GM15510 (cell line): ENCODE measurements around the gene PMEPA1.

Experiments
- POLR2A ChIP-seq: IDR thresholded peaks from 3 replicates; pipeline ENCODE4 v1.6.1; 2011; ENCODE audit warnings: borderline replicate concordance; ENCODE audit not compliant: insufficient read length; ENCODE audit errors: extremely low read depth

PMEPA1 gene

DNA sequence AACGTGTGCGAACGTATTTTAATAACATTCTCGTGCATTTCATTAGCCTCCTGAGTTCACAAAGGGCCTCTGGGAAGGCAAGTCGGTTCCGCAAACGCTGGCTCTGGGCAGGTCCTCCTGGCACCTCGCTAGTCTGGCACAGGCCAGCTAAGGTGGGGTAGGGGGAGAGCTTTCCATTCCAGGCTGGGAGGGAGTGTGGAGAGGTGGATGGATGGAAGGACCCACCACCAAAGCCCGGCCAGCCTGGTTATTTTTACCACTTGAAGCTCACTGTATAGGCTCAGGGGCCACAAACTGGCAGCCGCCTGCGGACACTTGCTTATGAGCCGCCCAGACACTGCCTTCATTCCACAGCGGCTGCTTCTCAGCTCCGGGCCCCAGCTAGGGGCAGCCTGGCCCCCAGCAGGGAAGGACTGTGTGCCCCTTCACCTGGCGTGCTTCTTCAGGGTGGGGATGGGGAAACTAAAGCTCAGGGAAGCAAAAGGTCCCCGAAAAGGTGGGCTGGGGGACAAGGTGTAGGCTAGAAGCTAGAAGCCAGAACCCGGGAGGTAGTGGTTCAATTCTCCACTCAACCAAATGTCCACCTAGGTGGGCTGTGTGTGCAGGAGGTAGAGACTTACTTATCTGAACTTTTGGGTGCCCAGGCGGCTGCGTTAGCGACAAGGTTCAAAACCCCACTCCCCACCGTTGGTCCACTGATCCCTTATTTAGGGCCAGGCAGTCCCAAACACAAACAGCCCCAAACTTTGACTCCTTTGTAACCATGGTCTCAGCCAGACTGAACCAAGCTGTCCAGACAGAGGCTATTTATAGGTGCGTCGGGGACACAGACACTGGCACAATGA, 1.7 kb downstream of the PMEPA1 start:
- TF ChIP-seq POLR2A = no peak

DNA sequence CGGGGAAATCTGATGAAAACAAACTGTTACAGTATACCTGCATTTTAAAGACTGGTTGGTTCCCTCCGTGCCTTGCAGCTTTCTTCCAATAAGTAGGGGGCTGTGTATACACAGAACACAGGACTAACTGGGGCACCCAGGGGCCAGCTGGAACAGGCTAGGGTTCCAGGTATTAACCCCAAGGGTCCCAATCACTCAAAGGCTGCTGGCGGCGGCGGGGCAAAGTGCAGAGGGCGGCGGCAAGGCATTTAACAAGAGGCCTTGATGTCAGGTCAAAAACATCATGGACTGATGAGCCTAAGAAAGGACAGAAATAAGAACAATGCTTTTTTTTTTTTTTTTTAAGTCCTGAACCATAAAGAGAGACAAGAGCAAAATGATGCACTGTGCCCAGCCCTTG, 2.5 kb downstream of the PMEPA1 start:
- no peak for TF ChIP-seq POLR2A

DNA sequence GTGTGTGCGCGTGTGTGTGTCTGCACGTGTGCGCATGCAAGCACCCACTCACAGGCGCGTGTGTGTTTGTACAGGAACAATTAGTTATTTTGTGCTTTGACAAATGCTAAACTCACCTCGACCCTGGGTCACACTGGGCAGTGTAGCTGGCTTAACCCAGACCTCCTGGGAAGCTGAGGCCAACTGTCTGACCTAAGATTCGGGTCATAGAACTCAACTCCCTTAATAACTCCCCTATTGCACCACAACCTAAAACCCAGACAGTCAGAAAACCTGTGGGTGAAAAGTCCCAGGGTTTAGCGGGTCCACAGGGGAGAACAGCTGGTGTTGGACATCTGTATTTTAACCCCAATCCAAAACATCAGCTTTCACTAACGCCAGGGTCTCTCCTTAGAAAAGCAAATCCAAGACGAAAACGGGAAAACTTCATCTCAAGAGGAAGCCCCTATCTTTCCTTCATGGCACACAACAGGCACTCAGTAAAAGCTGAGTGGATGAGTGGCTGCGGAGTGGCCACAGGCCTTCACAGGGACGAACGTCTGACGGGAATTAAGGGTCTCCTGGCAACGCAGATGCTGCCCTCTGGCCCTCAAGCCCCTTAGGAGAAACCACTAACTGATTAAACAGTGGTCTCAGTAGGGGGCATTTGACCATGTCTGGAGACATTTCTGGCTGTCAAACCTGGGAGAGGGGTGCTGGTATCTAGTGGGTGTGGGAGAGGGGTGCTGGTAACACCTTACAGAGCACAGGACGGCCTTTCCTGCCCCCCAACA, 4.5 kb downstream of the PMEPA1 start:
- no peak for TF ChIP-seq POLR2A

DNA sequence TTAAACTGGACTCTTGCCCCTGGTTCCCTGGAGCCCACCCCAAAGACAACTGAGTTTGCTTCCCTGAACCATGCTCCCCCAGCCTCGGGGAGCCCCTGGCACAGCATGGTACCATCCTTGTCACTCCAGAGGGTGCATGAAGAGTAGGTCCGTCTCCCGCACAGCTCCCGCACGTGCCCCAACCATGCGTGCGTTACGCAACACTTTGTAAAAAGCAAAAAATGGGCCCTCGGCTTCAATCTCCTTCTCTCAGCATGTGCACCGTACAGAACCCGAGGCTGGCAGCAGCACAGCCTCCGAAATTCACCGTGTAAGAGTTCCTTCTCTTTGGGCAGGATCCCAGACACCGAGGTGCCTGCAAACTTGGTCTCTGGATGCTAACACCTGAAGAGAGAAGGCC, 5.6 kb downstream of the PMEPA1 start:
- no peak for TF ChIP-seq POLR2A

DNA sequence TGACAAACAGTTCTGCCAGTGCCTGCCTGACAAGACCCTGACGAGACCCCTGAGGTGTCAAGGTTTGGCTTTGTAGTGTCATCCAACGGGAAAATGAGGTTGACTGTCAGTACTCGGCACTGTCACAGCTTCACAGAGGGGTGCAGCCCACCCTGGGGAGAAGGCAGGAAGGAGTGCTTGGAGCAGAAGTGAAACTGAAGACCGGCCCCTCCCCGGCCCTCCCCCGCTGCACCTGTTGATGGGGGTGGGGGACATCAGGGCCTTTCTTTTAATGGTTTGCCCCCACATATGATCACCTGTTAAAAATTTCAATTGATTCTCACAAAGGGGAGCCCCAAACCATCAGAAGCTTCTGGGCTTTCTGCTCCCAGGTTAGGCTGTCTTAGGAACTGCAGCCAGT, 6.8 kb downstream of the PMEPA1 start:
- no peak for TF ChIP-seq POLR2A

DNA sequence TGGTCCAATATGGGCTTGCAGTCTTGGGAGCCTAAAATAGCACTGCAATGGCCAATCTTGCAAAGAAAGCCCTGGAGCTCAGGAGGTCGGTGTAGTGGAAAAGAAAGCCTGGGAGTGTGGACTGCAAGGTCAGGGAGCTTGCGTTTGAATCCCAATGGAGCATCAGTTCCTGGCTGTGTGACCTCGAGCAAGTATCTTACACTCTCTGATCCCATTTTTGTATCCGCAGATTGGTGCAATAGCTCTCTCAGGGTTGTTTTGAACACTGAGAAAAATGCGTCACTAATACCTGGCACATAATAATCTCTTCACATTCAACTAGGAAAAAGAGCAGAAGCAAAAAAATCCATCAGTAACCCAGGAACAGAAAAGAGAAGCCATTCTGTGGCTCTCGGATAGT, 7.3 kb downstream of the PMEPA1 start:
- TF ChIP-seq POLR2A = no peak

DNA sequence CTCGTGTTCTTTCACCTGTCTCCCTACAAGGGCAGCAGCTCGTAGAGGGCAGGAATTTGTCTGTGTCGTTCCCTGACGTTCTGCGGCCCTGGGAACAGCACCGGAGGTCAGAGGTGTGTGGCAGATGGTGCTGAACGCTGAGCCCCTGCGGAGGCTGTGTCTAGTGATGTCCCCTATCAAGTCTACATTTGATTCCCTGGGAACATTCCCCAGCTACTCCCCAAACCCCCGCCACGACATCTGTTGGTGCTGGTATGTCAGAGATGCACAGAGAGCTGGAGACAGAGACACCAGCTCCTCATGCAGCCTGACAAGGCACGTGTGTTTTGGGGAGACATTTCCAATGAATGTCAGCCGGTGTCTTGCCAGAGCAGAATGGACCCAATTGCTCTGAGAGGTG, 7.7 kb downstream of the PMEPA1 start:
- TF ChIP-seq POLR2A = no peak

DNA sequence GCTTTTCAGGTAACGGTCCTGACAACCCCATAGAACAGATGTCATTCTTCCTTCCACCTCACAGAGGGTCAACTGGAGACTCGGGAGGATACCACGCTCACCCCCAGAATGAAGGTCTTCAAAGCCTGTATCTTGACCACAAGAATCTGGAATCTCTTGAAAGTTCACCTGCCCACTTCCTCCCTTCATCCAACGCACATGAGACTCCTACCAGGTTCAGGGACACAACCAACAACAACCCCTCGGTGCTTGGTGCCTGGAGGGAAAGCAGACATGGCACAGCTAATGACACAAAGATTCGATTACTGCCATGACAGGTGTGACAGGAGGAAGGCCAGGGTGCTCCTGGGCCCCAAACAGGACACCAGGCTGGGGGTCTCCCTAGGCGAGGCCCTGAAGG, 8.2 kb downstream of the PMEPA1 start:
- TF ChIP-seq POLR2A = no peak

DNA sequence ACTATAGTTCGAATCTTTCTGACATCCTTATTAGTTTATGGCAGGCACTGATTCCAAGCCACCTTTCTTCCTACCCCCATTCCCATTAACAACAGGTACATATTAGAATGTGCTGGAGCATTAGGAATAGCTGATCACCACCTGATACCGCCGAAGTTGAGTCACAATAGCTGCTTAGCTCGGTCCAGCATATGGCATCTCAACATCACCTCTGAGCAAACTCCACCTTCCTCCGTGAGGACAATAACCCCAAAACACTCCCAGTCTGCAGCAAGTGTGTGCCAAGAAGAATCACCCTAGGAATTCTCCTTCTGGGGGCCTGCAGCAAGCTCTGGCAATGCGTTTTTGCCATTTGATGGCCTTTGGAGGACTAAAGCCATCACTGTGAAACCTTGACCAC, 8.7 kb downstream of the PMEPA1 start:
- no peak for TF ChIP-seq POLR2A

DNA sequence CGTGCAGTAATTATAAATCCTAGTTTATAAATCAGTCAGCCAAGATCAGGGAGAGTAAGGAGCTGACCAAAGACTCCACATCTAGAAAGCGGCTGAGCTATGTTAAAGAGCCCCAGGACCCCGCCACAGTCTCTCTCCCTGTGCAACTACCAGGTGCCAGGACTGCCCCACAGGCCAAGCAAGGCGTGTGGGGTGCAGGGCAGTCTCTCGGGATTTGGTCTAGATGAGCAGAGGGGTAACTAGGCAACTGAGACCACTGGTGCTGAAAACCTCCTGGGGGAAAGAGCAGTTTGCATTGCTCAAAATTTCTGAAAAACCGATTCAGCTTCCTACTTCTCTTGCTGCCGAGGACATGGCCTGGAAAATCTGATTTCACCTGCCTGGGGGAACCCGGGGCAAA, 10.4 kb downstream of the PMEPA1 start:
- TF ChIP-seq POLR2A = no peak

DNA sequence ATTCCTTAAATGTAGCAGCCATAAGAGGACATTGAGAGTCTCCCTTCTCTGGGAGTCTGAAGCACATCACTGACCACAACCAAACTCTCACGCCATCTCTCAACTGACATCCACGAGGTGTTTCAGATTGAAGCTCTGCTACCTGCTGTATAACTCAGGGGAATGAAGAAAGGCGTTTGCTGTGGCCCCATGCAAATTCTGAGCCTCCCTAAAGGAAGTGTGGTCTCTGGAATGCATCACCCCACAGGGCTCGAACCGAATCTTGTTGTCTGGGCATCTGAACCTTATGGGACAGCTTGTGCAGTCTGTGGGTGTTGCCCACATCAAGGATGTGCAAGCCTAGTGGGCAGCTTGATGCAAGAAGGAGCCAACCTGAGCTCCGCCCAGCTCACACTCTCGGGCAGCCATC, 10.9 kb downstream of the PMEPA1 start:
- TF ChIP-seq POLR2A = no peak

DNA sequence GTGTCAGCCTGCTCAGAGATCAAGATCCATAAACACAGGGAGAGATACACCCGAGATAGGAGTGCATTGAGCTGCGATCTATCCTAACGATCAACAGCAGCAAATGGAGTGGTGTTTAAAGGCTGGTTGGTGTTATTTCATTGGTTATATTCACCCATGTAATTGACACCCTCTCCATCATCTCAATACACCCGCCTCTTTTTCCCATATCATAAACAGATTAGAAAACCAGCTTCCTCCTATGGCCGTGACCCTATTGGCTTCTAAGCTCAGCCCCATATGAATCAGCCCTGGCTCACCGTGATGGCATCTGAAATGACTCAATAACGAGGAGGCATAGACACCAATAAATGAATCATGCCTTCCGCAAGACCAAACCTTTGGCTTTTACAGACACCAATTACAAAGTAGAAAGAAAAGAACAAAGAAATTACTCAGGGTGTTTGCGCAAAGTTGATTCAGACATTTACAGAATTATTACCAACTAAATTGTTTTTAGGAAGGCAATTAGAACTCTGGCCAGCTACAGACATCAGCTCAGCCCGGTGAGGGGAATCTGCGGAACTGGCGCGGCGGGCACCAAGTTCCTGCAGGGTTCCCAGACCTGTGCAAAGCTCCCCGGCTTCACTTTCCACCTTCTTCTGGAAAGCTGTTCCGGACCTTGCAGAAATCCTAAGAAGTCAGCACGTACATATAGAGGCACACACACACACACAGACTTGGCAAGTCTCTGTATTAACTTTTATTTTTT, 11.5 kb downstream of the PMEPA1 start:
- no peak for TF ChIP-seq POLR2A

DNA sequence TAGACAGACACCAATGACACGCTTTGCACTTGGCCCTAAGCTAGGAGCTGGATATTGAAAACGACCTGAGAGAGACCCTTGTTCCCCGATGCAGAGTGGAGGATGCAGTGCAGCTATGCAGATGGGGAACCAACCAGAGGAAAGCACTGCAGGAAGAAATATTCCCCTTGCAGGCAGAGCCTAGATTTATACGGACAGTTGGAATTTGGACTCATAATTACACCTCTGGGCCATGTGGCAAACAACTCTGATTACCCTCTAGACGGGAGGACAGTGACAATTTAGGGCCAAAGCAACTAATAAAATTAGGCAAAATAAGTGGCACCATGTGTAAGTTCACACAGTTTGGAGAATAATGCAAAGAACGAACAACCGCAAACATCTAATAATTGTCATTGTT, 12.3 kb downstream of the PMEPA1 start:
- TF ChIP-seq POLR2A = no peak

DNA sequence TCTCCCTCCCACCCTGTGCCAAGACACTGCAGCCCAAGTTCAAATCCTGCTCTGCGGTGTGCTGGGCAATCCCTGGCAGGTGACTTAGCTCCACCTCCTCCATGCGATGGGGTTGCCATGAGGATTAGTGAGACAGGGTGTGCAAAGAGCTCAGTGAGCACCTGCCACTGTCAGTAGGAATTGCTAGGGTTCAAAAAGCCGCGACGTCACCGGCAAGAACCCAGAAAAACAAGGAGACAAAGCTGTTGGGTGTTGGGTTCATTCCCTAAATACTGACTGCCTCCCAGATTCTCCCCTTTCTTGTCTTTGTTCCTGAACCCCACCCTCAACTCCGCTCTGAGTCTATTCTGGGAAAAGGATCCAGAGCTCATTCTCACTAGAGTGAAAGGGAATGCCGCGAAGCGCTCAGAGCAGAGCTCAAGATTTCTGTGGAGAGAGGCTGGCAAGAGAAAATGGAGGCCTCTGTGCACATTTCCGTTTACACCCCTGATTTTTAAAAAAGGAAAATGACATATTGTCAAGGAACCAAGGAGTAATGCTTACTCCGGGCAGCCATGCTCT, 13.3 kb downstream of the PMEPA1 start:
- no peak for TF ChIP-seq POLR2A

DNA sequence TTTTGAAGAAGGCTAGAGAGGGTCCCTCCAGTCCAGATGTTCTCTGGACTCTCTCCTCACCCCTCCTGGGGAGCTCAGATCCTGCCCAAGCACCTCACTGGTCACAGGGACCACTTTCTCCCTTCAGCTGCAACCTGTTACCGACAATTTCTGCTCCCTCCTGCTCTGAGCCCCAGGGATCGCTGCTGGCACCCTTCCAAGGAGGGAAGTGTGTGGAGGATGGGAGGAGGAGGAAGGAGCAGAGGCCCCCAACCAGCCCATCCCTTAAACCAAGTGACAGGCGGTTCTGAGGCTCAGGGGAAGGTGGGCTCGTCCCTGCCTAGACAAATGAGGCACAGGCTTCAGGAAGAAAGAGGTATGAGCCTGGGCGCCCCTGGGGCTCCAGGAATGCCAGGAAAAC, 13.9 kb downstream of the PMEPA1 start:
- no peak for TF ChIP-seq POLR2A

DNA sequence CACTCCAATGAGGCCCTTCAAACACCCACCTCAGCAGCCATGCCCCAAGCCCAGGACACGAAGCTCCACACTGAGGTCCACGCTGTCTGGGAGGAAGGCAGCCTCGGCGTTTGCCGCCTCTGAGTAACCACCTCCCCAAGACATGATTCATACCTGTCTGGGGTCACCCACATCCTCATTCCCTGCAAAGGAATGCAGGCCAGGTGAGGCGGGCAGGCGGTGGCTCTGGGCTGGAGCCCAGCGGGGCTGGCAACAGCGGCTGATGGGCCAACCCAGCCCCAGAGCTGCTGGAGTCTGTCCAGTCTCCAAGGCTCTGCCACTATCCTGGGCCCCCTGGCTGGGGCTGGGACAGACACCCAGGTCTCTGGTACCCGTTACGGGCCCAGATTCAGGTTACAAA, 14.8 kb downstream of the PMEPA1 start:
- TF ChIP-seq POLR2A = no peak

DNA sequence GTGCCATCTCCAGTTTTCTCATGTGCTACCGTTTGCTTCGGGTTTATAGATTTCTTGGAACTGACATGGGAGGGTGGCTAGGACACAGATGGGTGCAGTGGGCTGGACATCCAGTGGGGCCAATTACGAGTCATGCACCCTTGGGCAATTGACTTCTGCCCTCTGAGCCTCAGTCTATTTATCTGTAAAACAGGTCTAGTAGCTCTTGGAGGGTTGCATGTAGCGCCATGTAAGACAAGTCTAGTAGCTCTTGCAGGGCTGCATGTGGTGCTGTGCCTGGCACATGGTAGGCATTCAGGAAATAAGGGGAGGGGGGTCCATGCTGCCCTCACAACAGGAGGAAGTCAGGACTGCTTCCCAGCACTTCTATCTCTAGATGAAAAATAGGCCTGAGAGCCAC, 15.3 kb downstream of the PMEPA1 start:
- TF ChIP-seq POLR2A = no peak
